Left colon (tissue), 2 donors: ENCODE data around the gene KAZN. TPM values are rescaled to one million over a fixed set of nuclear protein-coding genes. Genes with fewer than 3 reads are reported as not detected.
A peak's percentile ranks its signal among the peaks of the same experiment; 100 is the strongest.

Experiments
- ATAC-seq: fragments of 200-7000 bp; cut with Tn5 transposase; one replicate; pipeline ENCODE4 v1.9.1; 2020; ENCODE audit warnings: mild to moderate bottlenecking, moderate library complexity
- DNase-seq, 2 donors: peaks; one replicate each; pipeline ENCODE4 v3.0.0-alpha.2; 2020
- intact Hi-C, 2 donors: fragments of 100-400 bp; cut with DNase I in 1 of 2; cut with micrococcal nuclease in 1 of 2; formaldehyde crosslinking; loops; one replicate each; pipeline versions ENCODE4 v1.11.2 to v1.14.0; 2022; cut with DNase I, micrococcal nuclease
- total RNA-seq, 2 donors: library from RNA; stranded (reverse); fragmentation: NEBNext Ultra II Directional; extraction: Animal tissue kit (Norgen Biotek cat#: 25700); gene quantifications; one replicate each; pipeline ENCODE4 v1.2.1, GENCODE V29; 2021
- donor health status: DM: no; HTN: no; CAD: no.
- donor health status: DM: yes; HTN: yes; CAD: no.

The KAZN gene
- total RNA-seq, 2 donors from 2014 or later = 11.4 to 14.2 TPM

- ATAC-seq = no peak
- intact Hi-C loops = no loop called here
Observed at GRCh38 chr1:14897997-14898645, 299.6 kb downstream of the KAZN start.

GRCh38 chr1:14899686-14900085, 301.2 kb downstream of the KAZN start:
- intact Hi-C loops = no loop called here
- no peak for ATAC-seq
- DNase-seq = no peak

More at GRCh38 chr1:14897997-14898645, 299.6 kb downstream of the KAZN start:
- DNase-seq = no peak

- no peak for DNase-seq
- no peak for ATAC-seq
- intact Hi-C loops = no loop called here
Observed at GRCh38 chr1:14901371-14901954, 303.0 kb downstream of the KAZN start.

GRCh38 chr1:14903922-14904321, 305.4 kb downstream of the KAZN start:
- intact Hi-C loops = no loop called here
- ATAC-seq (no peak), DNase-seq (no peak)

GRCh38 chr1:14906665-14907064, 308.2 kb downstream of the KAZN start:
- DNase-seq = no peak
- no peak for ATAC-seq
- intact Hi-C loops = no loop called here

- no peak for ATAC-seq
Observed at GRCh38 chr1:14907416-14907815, 308.9 kb downstream of the KAZN start.

GRCh38 chr1:14909273-14909672, 310.8 kb downstream of the KAZN start:
- ATAC-seq = no peak
- intact Hi-C loops = no loop called here
- DNase-seq = no peak

More at GRCh38 chr1:14907416-14907815, 308.9 kb downstream of the KAZN start:
- DNase-seq = no peak
- intact Hi-C loops = no loop called here

- ATAC-seq (no peak), DNase-seq (no peak)
- intact Hi-C loops = no loop called here
Observed at GRCh38 chr1:14909920-14910460, 311.5 kb downstream of the KAZN start.

- intact Hi-C loops = no loop called here
- ATAC-seq (no peak), DNase-seq (no peak)
Observed at GRCh38 chr1:14910984-14911721, 312.7 kb downstream of the KAZN start.

- no peak for ATAC-seq
- intact Hi-C loops = no loop called here
- DNase-seq = no peak
Observed at GRCh38 chr1:14912839-14913481, 314.5 kb downstream of the KAZN start.

GRCh38 chr1:14913482-14914177, 315.1 kb downstream of the KAZN start:
- ATAC-seq (no peak), DNase-seq (no peak)
- intact Hi-C loops = no loop called here

GRCh38 chr1:14914351-14914988, 316.0 kb downstream of the KAZN start:
- intact Hi-C loops = no loop called here
- no peak for DNase-seq

GRCh38 chr1:14915356-14916054, 317.0 kb downstream of the KAZN start:
- intact Hi-C loops = no loop called here

More at GRCh38 chr1:14914351-14914988, 316.0 kb downstream of the KAZN start:
- ATAC-seq = no peak

GRCh38 chr1:14919289-14919688, 320.8 kb downstream of the KAZN start:
- DNase-seq = no peak
- ATAC-seq = no peak
- intact Hi-C loops = no loop called here

More at GRCh38 chr1:14915356-14916054, 317.0 kb downstream of the KAZN start:
- peak; percentile 58 for ATAC-seq
- DNase-seq = peak in 1 of 2 donors; percentile 54

- intact Hi-C loops = loop anchor here in 1 of 2 donors (10.0 kb wide), 1 partner anchor 105 kb away; no protein-coding TSS in a partner anchor
- no peak for ATAC-seq
- DNase-seq = no peak
Observed at GRCh38 chr1:14919751-14920150, 321.3 kb downstream of the KAZN start.

GRCh38 chr1:14921057-14921456, 322.6 kb downstream of the KAZN start:
- no peak for ATAC-seq
- intact Hi-C loops = loop anchor here in 1 of 2 donors (10.0 kb wide), 1 partner anchor 104 kb away; no protein-coding TSS in a partner anchor
- no peak for DNase-seq

GRCh38 chr1:14922942-14923726, 324.6 kb downstream of the KAZN start:
- ATAC-seq (no peak), DNase-seq (no peak)
- intact Hi-C loops = loop anchor here in 1 of 2 donors (10.0 kb wide), 1 partner anchor 102 kb away; no protein-coding TSS in a partner anchor
